A549 (cell line): ENCODE measurements around the gene GPR75.

Experiments
- CTCF ChIP-seq: fragments of >200 bp; sonication (Bioruptor Twin); formaldehyde crosslinking; IDR thresholded peaks from 3 replicates; pipeline ENCODE4 v1.5.1; 2016
- EP300 ChIP-seq, 2 experiments: fragments of >200 bp; sonication (Bioruptor Twin); formaldehyde crosslinking; IDR thresholded peaks; 2 replicates in 1 of 2; 3 replicates in 1 of 2; pipeline ENCODE4 v1.6.1; 2016 to 2017
- HOXA7 ChIP-seq: fragments of 250-450 bp; sonication (Bioruptor Pico); IDR thresholded peaks from 2 replicates; pipeline ENCODE4 v1.5.0; 2020; ENCODE audit warnings: mild to moderate bottlenecking, moderate library complexity
- POLR2A ChIP-seq: IDR thresholded peaks from 2 replicates; pipeline ENCODE4 v1.6.1; 2012; ENCODE audit warnings: mild to moderate bottlenecking, low read length
- TF ChIP-seq, protein P1 (sequence below): IDR thresholded peaks from 2 replicates; pipeline ENCODE4 v1.6.1; 2012

DNA sequence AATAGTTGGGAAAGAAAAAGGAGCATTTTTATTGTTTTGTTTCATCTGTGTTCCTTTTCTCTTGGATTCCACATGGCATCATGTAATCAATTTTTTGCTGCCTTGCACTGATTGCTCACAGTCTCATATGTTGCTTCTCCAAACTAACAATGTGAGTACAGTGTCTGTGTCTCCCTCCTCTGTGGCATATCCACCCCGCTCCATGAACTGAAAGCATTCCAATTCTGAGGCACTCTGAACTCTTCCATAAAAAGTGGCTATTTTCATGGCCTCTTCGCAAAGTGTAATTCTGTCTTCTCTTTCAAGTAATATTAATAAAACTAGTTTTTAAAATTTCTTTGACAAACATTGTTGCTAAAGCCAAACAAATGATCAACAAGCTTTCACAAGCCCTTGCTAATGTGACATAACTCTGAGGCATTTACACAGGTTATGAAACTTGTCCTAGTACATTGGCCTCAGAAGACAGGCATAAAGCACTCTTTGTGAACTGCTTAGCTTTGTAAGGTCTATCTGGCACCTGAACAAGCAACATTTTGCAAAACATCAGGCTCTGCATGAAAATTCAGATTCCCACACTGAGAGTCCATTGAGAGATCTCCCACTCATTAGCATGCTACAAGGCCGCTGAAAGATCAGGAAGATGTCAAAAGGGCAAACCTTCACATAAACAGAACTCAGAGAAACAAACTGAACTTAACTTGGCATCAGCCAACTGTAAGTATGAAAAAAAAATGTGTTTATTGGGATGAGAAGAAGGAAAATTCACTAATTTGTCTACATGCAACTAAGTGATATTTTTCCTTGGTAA, 33.0 kb downstream of the GPR75 start:
- TF ChIP-seq HOXA7 (CRISPR knock-in tag): no peak
- no peak for TF ChIP-seq POLR2A
- no peak for TF ChIP-seq CTCF
- TF ChIP-seq EP300 (IDR thresholded peaks at IDR 0.05): no peak
- TF ChIP-seq, protein P1, sequence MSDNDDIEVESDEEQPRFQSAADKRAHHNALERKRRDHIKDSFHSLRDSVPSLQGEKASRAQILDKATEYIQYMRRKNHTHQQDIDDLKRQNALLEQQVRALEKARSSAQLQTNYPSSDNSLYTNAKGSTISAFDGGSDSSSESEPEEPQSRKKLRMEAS: no peak
